Fibroblast of skin of right biceps (primary cell): ENCODE measurements around the gene ARMC3.

Experiments used
- DNase-seq: peaks from one replicate; pipeline ENCODE4 v3.0.0-alpha.2; 2013

ARMC3 gene

GRCh38 chr10:22993314-22993713, 65.5 kb downstream of the ARMC3 start:
- no peak for DNase-seq

GRCh38 chr10:22997096-22997495, 69.2 kb downstream of the ARMC3 start:
- DNase-seq, result no peak

GRCh38 chr10:22998091-22998490, 70.2 kb downstream of the ARMC3 start:
- no peak for DNase-seq

- DNase-seq, result no peak
Measured at GRCh38 chr10:22999942-23000341, 72.1 kb downstream of the ARMC3 start.

GRCh38 chr10:23001901-23002516, 74.2 kb downstream of the ARMC3 start:
- no peak for DNase-seq

GRCh38 chr10:23005150-23005549, 77.3 kb downstream of the ARMC3 start:
- no peak for DNase-seq

- no peak for DNase-seq
Measured at GRCh38 chr10:23013581-23014335, 85.9 kb downstream of the ARMC3 start.

GRCh38 chr10:23015021-23015707, 87.3 kb downstream of the ARMC3 start:
- DNase-seq, result no peak

GRCh38 chr10:23016636-23017035, 88.8 kb downstream of the ARMC3 start:
- no peak for DNase-seq

- DNase-seq, result no peak
Measured at GRCh38 chr10:23019633-23020032, 91.8 kb downstream of the ARMC3 start.

- DNase-seq, result no peak
Measured at GRCh38 chr10:23021430-23021829, 93.6 kb downstream of the ARMC3 start.

- DNase-seq, result no peak
Measured at GRCh38 chr10:23024002-23024401, 96.1 kb downstream of the ARMC3 start.

- no peak for DNase-seq
Measured at GRCh38 chr10:23031318-23031717, 103.5 kb downstream of the ARMC3 start.

- DNase-seq, result no peak
Measured at GRCh38 chr10:23034790-23035189, 106.9 kb downstream of the ARMC3 start.

- DNase-seq, result no peak
Measured at GRCh38 chr10:23035569-23035968, 107.7 kb downstream of the ARMC3 start.

- DNase-seq, result no peak
Measured at GRCh38 chr10:23037152-23037551, 109.3 kb downstream of the ARMC3 start.

- no peak for DNase-seq
Measured at GRCh38 chr10:23037561-23037960, 109.7 kb downstream of the ARMC3 start.

GRCh38 chr10:23038172-23038571, 110.3 kb downstream of the ARMC3 start:
- DNase-seq, result no peak

- no peak for DNase-seq
Measured at GRCh38 chr10:23040002-23040401, 112.1 kb downstream of the ARMC3 start.

GRCh38 chr10:23046027-23046426, 118.2 kb downstream of the ARMC3 start:
- no peak for DNase-seq

- DNase-seq, result peak; percentile 14
Measured at GRCh38 chr10:23047201-23048050, 119.6 kb downstream of the ARMC3 start.

GRCh38 chr10:23048191-23048590, 120.3 kb downstream of the ARMC3 start:
- DNase-seq, result no peak

GRCh38 chr10:23051278-23051677, 123.4 kb downstream of the ARMC3 start:
- DNase-seq, result no peak
